Esophagus muscularis mucosa (tissue), 4 donors: Measurements from ENCODE around the gene UQCR10. TPM values are rescaled to one million over a fixed set of nuclear protein-coding genes. Genes with fewer than 3 reads are reported as not detected.

Experiments
- DNase-seq: peaks from one replicate; pipeline ENCODE4 v3.0.0-alpha.2; 2017; ENCODE audit errors: extremely low spot score
- H3K27ac ChIP-seq, 4 donors: fragments of 200-600 bp; sonication (generic); replicated peaks in 1 of 4; 1 replicate in 3 of 4; 2 replicates in 1 of 4; pipeline ENCODE4 v1.5.1; 2016 to 2019; ENCODE audit warnings: mild to moderate bottlenecking in 1 of 4
- H3K27me3 ChIP-seq, 4 donors: fragments of 200-600 bp; sonication (generic); one replicate each; pipeline versions ENCODE4 v1.5.1 to v1.6.0; 2016 to 2019
- H3K36me3 ChIP-seq, 4 donors: fragments of 200-600 bp; sonication (generic); one replicate each; pipeline ENCODE4 v1.5.1; 2016 to 2019
- H3K4me1 ChIP-seq, 4 donors: fragments of 200-600 bp; sonication (generic); one replicate each; pipeline ENCODE4 v1.5.1; 2016 to 2019
- H3K4me3 ChIP-seq, 4 donors: fragments of 200-600 bp; sonication (generic); 1 replicate in 2 of 4; 2 replicates in 2 of 4; pipeline ENCODE4 v1.5.1; 2016 to 2019; ENCODE audit warnings: mild to moderate bottlenecking in 4 of 4, moderate library complexity in 1 of 4
- H3K9me3 ChIP-seq, 4 donors: fragments of 200-600 bp; sonication (generic); 1 replicate in 3 of 4; 2 replicates in 1 of 4; pipeline ENCODE4 v1.5.1; 2016 to 2019
- EP300 ChIP-seq: sonication (generic); formaldehyde crosslinking; IDR thresholded peaks from one replicate; pipeline ENCODE4 v1.6.1; 2017; ENCODE audit warnings: antibody characterized with exemption
- POLR2A ChIP-seq: fragments of 450-650 bp; IDR thresholded peaks from one replicate; pipeline ENCODE4 v1.6.1; 2017; ENCODE audit warnings: antibody characterized with exemption, moderate library complexity, mild to moderate bottlenecking, low read depth
- POLR2AphosphoS5 ChIP-seq, 2 donors: sonication (generic); formaldehyde crosslinking; IDR thresholded peaks; one replicate each; pipeline ENCODE4 v1.6.1; 2017; ENCODE audit warnings: antibody characterized with exemption in 2 of 2
- WGBS: methylation state at CpG from one replicate; pipeline ENCODE4 v1.1.5; 2018; 5-methylcytosine and 5-hydroxymethylcytosine counted together
- intact Hi-C: fragments of 100-400 bp; cut with DNase I; formaldehyde crosslinking; loops from one replicate; pipeline ENCODE4 v1.15.1; 2023
- total RNA-seq, 4 donors: library from RNA; depleted of rRNA; stranded (reverse); fragments of >200 nt; gene quantifications; one replicate each; pipeline versions ENCODE4 v1.1.0 to v1.2.1, GENCODE V29; 2016
- TF ChIP-seq, protein P1 (sequence below), 3 experiments: fragments of 200-600 bp in 2 of 3; fragments of 450-650 bp in 1 of 3; sonication (generic) in 2 of 3; IDR thresholded peaks; one replicate each; pipeline ENCODE4 v1.5.1; 2017 to 2019; ENCODE audit warnings: antibody characterized with exemption in 3 of 3, mild to moderate bottlenecking in 2 of 3, moderate library complexity in 1 of 3

UQCR10 gene
- total RNA-seq, 4 donors from 2014 or later = 57.5 to 81.7 (median 59.0) TPM

DNA sequence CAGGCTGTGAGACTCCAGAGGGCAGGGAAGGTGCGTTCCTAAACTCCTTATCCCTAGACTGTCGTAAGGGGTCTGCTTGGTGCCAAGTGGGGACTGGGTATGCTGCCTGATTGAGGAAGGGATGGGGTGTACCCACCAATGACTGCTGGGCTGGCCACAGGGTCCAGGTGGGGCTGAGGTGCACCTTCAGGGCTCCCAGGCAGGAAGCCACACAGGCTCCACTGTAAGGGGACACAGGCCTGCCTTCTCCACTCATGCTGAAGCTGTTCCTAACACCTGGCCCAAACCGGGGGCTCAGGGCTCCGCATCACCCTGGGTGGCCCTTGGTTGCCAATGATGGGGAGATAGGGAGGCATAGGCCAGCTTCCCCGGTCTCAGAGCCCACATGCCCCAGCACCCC, 27.0 kb upstream of the UQCR10 start:
- H3K27me3 ChIP-seq = no peaks in the 10 kb centered on the region
- no peak for DNase-seq
- H3K36me3 ChIP-seq = peaks cover 21 to 88% (median 75%) of the 10 kb centered on the region in 4 donors
- WGBS = 87% methylated on average over 3 of the region's 5 CpGs
- no peaks in the 10 kb centered on the region for H3K9me3 ChIP-seq
- H3K4me1 ChIP-seq = no peaks in the 10 kb centered on the region
- TF ChIP-seq POLR2A (no peak), EP300 (no peak), POLR2AphosphoS5 (IDR thresholded peaks at IDR 0.05) (no peak)
- TF ChIP-seq, protein P1, sequence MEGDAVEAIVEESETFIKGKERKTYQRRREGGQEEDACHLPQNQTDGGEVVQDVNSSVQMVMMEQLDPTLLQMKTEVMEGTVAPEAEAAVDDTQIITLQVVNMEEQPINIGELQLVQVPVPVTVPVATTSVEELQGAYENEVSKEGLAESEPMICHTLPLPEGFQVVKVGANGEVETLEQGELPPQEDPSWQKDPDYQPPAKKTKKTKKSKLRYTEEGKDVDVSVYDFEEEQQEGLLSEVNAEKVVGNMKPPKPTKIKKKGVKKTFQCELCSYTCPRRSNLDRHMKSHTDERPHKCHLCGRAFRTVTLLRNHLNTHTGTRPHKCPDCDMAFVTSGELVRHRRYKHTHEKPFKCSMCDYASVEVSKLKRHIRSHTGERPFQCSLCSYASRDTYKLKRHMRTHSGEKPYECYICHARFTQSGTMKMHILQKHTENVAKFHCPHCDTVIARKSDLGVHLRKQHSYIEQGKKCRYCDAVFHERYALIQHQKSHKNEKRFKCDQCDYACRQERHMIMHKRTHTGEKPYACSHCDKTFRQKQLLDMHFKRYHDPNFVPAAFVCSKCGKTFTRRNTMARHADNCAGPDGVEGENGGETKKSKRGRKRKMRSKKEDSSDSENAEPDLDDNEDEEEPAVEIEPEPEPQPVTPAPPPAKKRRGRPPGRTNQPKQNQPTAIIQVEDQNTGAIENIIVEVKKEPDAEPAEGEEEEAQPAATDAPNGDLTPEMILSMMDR (IDR thresholded peaks at IDR 0.05) = no peak
- no peak overlapping the region for H3K27ac ChIP-seq
- intact Hi-C loops = no loop called here
- H3K4me3 ChIP-seq = no peak overlapping the region

DNA sequence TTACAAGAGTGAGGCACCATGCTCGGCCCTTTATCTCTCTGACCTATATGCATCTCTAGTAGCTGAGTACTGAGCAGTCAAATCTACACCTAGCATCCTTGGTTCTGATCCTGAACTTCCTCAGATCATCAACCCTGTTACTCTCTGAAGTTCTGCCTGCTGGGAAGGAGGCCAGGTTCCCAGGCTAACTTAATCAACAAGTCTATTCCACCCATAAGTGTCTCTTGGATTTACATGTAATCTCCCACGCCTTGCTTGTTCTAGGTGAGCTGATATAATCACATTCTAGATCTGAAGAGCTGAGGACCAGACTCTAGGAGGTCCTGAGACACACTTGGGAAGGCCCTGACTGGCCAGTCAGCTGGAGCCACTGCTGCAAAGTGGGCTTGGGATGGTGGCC, 25.2 kb upstream of the UQCR10 start:
- 100% methylated on average over 2 of the region's 2 CpGs for WGBS
- no peak for DNase-seq
- no peaks in the 10 kb centered on the region for H3K27me3 ChIP-seq
- peaks cover 38 to 93% (median 85%) of the 10 kb centered on the region in 4 donors for H3K36me3 ChIP-seq
- H3K4me1 ChIP-seq = no peaks in the 10 kb centered on the region
- TF ChIP-seq POLR2A (no peak), POLR2AphosphoS5 (IDR thresholded peaks at IDR 0.05) (no peak), EP300 (no peak)
- TF ChIP-seq, protein P1 (IDR thresholded peaks at IDR 0.05) = no peak
- H3K27ac ChIP-seq = no peak overlapping the region
- no peak overlapping the region for H3K4me3 ChIP-seq
- intact Hi-C loops = no loop called here
- no peaks in the 10 kb centered on the region for H3K9me3 ChIP-seq

DNA sequence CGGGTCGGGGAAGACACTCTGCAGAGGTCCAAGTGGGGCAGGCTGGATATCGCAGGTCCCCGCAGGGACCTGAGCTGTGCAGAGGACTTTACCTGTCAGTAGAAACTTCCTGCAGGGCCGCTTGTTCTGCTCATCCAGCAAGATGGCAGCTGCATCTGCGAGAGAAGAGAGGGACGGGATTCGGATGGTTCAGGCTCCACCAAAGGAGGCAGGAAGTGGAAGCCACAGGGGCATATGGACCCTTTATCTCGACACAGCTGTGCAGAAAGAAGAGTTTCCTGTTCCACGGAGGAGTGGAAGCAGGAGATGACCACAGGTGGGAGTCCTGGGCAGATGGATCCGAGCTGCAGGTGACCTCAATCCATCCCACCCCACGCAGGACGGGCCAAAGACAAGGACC, 24.8 kb upstream of the UQCR10 start:
- no peak overlapping the region for H3K27ac ChIP-seq
- 84% methylated on average over 13 of the region's 13 CpGs for WGBS
- no peak for DNase-seq
- no peak for TF ChIP-seq POLR2AphosphoS5 (IDR thresholded peaks at IDR 0.05)
- TF ChIP-seq EP300 = no peak
- TF ChIP-seq POLR2A = no peak
- TF ChIP-seq, protein P1 (IDR thresholded peaks at IDR 0.05) = no peak
- no peaks in the 10 kb centered on the region for H3K9me3 ChIP-seq
- no peak overlapping the region for H3K4me3 ChIP-seq
- H3K27me3 ChIP-seq = no peaks in the 10 kb centered on the region
- intact Hi-C loops = no loop called here
- H3K36me3 ChIP-seq = peaks cover 41 to 94% (median 89%) of the 10 kb centered on the region in 4 donors
- H3K4me1 ChIP-seq = no peaks in the 10 kb centered on the region

DNA sequence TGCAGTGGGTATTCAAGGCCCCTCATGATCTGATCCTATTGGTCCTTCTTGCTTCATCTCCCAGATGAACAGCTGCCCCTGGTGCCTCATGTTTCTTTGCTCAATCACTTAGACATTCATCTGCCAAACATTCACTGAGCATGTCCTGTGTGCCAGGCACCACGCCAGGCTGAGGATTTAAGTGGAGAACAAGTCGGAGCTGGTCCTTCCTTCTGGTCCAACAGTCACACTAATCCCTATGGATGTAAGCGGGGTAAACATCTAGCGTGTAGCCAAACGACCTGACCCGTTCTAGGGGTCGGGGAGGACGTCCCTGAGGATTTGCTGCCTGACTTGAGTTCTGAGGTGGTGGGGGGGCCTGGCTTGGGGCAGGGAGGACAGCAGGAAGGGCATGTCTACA, 22.3 kb upstream of the UQCR10 start:
- DNase-seq = no peak
- Histone ChIP-seq H3K4me3 (no peak overlapping the region), H3K4me1 (no peaks in the 10 kb centered on the region), H3K9me3 (no peaks in the 10 kb centered on the region), H3K27me3 (no peaks in the 10 kb centered on the region), H3K36me3 (peaks cover 45 to 83% (median 81%) of the 10 kb centered on the region in 4 donors), H3K27ac (no peak overlapping the region)
- WGBS = 76% methylated on average over 8 of the region's 8 CpGs
- TF ChIP-seq EP300 = no peak
- TF ChIP-seq, protein P1 (IDR thresholded peaks at IDR 0.05) = no peak
- TF ChIP-seq POLR2A = no peak
- no peak for TF ChIP-seq POLR2AphosphoS5 (IDR thresholded peaks at IDR 0.05)
- intact Hi-C loops = no loop called here

DNA sequence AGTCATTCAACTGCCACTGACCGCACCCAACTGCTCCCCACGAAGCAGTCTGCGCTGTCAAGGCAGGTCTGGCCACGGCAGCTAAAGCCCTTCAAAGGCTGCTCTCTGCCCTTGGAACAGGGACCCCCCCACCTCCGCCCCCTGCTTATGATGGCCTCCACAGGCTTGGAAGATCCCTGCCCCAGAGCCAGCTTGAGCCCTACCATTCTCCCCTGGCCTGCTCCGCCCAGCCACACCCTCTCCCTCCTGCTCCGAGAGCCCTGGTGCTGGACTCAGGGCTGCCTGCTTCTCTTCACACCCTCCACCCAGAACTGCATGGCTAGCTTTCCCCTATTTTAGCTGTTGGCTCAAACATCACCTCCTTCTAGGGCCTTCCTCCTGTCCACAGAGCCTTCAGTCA, 19.3 kb upstream of the UQCR10 start:
- DNase-seq = no peak

More for the DNA sequence above, 19.3 kb upstream of the UQCR10 start:
- Histone ChIP-seq H3K9me3 (no peaks in the 10 kb centered on the region), H3K4me1 (no peaks in the 10 kb centered on the region), H3K27ac (no peak overlapping the region), H3K27me3 (no peaks in the 10 kb centered on the region), H3K4me3 (no peak overlapping the region), H3K36me3 (peaks cover 33 to 74% (median 62%) of the 10 kb centered on the region in 4 donors)
- intact Hi-C loops = no loop called here
- TF ChIP-seq, protein P1 (IDR thresholded peaks at IDR 0.05) = no peak
- TF ChIP-seq EP300 (no peak), POLR2A (no peak), POLR2AphosphoS5 (IDR thresholded peaks at IDR 0.05) (no peak)
- 90% methylated on average over 2 of the region's 7 CpGs for WGBS
